ENCODE results near the gene SPP2. TPM values are rescaled to one million over a fixed set of nuclear protein-coding genes. Genes with fewer than 3 reads are reported as not detected.

The SPP2 gene
- total RNA-seq, 1 experiment from 2014 or later, result not detected

DNA sequence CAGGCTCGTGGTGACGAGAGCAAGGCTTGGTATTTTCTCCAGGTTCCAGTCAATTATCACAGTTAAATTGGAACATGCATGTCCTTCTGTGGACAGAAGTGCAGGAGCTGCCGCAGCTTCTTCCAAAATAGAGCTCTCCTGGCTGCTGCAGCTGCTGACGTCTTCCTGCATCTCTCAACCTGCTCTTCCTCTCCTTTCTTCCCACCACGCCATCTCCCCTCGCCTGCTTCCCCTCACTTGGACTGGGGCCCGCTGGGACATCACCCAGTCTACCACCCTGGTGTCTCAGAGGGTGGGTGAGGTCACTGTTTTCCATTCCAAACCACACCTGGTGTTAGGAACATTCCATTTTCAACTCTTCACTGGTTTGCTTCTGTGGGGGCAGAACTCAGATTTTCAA lies 41.4 kb downstream of the SPP2 start:
- no peak for DNase-seq (ENCODE audit: low read depth)

- DNase-seq (ENCODE audit: low read depth), result no peak
Observed at GRCh38 chr2:234092344-234092743, 41.8 kb downstream of the SPP2 start.

DNA sequence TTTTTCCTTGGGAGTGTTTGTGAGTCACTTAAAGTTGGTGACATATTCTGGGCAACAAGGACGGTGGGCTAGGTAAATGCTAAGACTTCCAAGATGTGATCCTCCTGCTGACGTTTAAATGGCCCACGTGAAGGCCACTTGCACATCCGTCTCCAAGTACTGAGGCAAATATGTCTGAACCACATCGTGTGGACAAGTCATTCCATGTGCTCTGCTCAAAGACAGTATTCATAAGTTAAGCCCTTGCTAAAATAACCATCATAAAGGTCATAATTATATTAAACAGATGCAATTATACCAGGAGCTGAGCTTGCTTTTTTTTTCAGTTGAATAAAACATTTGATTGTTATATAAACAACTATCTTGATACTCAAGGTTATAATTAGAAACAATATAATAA lies 44.8 kb downstream of the SPP2 start:
- DNase-seq (ENCODE audit: low read depth), result no peak

- DNase-seq (ENCODE audit: low read depth), result no peak
Observed at GRCh38 chr2:234096164-234096563, 45.7 kb downstream of the SPP2 start.

- DNase-seq (ENCODE audit: low read depth), result no peak
Observed at GRCh38 chr2:234098681-234099080, 48.2 kb downstream of the SPP2 start.

- DNase-seq (ENCODE audit: low read depth), result no peak
Observed at GRCh38 chr2:234099266-234099665, 48.8 kb downstream of the SPP2 start.

DNA sequence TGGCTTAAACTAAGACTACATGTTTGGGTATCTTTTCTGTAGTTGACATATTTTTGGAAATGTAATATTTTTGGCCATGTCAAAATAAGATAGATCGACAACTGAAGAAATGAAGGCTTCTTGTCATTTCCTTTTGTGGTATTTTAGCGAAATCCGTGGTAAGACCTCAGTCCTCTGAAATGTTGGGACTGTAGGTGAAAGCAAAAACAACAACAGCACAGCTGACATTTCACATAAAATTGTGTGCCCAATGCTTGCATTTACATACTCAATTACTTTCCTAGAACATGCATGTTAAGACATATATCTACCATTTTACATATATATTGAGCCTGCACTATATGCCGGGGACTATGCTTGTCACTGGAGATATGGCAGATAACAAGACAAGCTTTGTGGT lies 50.2 kb downstream of the SPP2 start:
- no peak for DNase-seq (ENCODE audit: low read depth)

DNA sequence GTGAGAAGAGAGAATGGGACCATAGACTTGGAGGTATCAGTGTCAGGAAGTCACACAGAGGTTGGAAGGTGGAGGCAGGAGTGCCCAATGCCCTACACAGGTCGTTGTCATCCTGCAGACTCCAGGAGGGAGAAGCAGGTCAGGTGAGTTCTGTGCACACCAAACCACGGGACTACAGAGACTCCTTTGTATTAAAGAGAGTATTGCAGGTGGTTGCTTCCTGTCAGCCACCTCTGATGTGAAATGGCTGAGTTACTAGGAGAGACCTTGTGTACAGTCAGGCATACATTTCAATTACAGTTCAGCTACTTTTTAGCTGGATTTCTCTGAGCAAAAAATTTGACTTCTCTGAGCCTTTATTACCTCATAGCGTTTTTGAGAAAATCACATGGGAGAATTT lies 51.6 kb downstream of the SPP2 start:
- no peak for DNase-seq (ENCODE audit: low read depth)

GRCh38 chr2:234107861-234108260 lies 57.4 kb downstream of the SPP2 start:
- DNase-seq (ENCODE audit: low read depth), result no peak

DNA sequence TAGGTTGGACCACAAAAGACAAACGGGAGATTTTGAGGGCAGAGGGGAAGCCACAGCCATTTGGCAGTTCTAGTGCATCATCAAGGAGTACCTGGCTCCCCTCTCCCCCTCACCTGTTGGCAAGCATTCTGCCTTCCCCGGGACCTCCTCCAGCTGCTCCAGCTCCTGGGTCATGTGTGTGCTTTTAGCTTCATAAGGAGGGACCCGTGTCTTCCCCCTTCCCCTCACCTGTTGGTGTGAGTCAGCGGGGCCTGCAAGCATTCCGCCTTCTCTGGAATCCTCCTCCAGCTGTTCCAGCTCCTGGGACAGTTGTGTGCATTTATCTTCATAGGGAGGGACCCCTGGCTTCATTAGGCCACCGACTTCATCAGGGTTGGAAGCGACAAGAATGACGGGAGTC lies 58.8 kb downstream of the SPP2 start:
- no peak for DNase-seq (ENCODE audit: low read depth)

- DNase-seq (ENCODE audit: low read depth), result no peak
Observed at GRCh38 chr2:234110219-234110618, 59.7 kb downstream of the SPP2 start.

GRCh38 chr2:234111523-234111922 lies 61.0 kb downstream of the SPP2 start:
- peak; percentile 86 for DNase-seq (ENCODE audit: low read depth)

DNA sequence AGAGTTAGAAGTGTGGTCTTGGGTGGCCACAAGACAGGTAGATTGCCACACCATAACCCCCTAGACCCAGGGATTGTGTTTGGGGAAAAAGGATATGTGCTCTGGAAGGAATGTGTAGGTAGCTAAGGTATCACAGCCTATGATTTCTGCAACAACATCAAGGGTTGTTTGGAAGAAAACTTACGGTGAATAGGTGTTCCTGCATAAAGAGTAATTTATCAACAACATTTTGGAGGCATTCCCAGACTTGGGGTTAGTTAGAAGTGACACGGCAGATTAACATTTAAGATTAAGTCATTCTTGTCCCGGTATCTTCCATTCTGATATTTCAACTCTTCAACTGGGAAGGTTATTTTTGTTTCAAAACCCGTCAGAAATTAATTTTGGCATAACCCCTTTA lies 65.5 kb downstream of the SPP2 start:
- peak; percentile 43 for DNase-seq (ENCODE audit: low read depth)

DNA sequence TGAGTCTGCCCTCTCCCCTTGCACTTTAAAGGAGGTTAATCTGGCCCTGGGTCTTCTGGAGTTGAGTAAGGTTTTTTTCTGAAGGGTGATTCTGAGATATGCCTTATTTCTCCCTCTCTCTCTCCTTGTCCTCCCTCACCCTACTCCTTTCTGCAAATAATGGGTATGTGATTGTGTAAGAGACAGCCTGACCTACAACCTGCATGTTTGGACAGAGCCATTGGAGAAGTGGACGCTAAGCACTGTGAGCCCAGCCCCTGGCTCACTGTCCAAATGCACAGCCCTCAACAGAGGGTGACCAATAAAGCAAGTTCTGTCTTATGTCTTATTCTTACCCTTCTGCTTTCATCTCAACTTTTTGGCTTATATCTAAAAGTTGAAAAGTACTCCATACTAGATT lies 71.5 kb downstream of the SPP2 start:
- no peak for DNase-seq (ENCODE audit: low read depth)

GRCh38 chr2:234125451-234126145 lies 75.1 kb downstream of the SPP2 start:
- DNase-seq (ENCODE audit: low read depth), result no peak

DNA sequence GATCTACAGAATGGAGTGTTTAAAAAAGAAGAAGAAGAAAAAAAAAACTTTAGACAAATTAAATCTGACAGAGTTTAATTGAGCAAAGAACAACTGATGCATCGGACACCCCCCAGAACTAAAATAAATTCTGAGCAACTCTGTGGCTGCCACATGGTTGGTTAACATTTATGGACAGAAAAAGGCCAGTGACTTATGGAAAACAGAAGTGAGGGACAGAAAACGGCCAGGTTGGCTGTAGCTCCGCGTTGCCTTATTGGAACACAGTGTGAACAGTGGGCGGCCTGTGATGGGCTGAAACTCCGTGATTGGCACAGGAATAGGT lies 75.6 kb downstream of the SPP2 start:
- no peak for DNase-seq (ENCODE audit: low read depth)

Other genes with a start within 250 kb of the SPP2 start
- gene HJURP, start 196.2 kb upstream of the SPP2 start, total RNA-seq (2014; rRNA removed; shearing (Covaris generic)), result 115 TPM in 2 replicates
- 13.6 and 19.9 TPM in 2 replicates for gene TRPM8, start 133.3 kb upstream of the SPP2 start, total RNA-seq (2014; rRNA removed; shearing (Covaris generic))